ENCODE results near the gene RBPJ.

RBPJ gene

GRCh38 chr4:26463386-26463785 lies 142.6 kb downstream of the RBPJ start:
- DNase-seq: no peak

GRCh38 chr4:26464420-26465095 lies 143.7 kb downstream of the RBPJ start:
- DNase-seq: no peak

GRCh38 chr4:26466578-26467270 lies 145.9 kb downstream of the RBPJ start:
- DNase-seq: no peak

GRCh38 chr4:26467724-26468123 lies 146.9 kb downstream of the RBPJ start:
- DNase-seq: no peak

GRCh38 chr4:26468283-26468949 lies 147.6 kb downstream of the RBPJ start:
- DNase-seq: no peak

- no peak for DNase-seq
These were observed 148.2 kb downstream of the RBPJ start for GRCh38 chr4:26468977-26469376.

GRCh38 chr4:26471890-26472289 lies 151.1 kb downstream of the RBPJ start:
- no peak for DNase-seq

- DNase-seq: no peak
These were observed 153.1 kb downstream of the RBPJ start for GRCh38 chr4:26473893-26474292.

- no peak for DNase-seq
These were observed 153.7 kb downstream of the RBPJ start for GRCh38 chr4:26474551-26474950.

GRCh38 chr4:26475716-26476115 lies 154.9 kb downstream of the RBPJ start:
- no peak for DNase-seq

GRCh38 chr4:26476545-26476944 lies 155.7 kb downstream of the RBPJ start:
- DNase-seq: no peak

GRCh38 chr4:26478330-26478729 lies 157.5 kb downstream of the RBPJ start:
- no peak for DNase-seq

- no peak for DNase-seq
These were observed 162.0 kb downstream of the RBPJ start for GRCh38 chr4:26482508-26483462.

- DNase-seq: no peak
These were observed 163.3 kb downstream of the RBPJ start for GRCh38 chr4:26484032-26484515.

GRCh38 chr4:26484516-26484915 lies 163.7 kb downstream of the RBPJ start:
- DNase-seq: no peak

All from activated naive CD4-positive, alpha-beta T cell treated with Interleukin-2 at 50 U/mL for 16 hours (primary cell).